Transverse colon (tissue), 4 donors: ENCODE data around the gene IL18BP. TPM values are rescaled to one million over a fixed set of nuclear protein-coding genes. Genes with fewer than 3 reads are reported as not detected.

Experiments
- DNase-seq: peaks from one replicate; pipeline ENCODE4 v3.0.0-alpha.2; 2019
- H3K27ac ChIP-seq, 4 donors: fragments of 200-600 bp; sonication (generic); 2 replicates each; pipeline ENCODE4 v1.5.1; 2016 to 2018; ENCODE audit warnings: inconsistent platforms in 4 of 4
- H3K27me3 ChIP-seq: fragments of 200-600 bp; sonication (generic); 2 replicates; pipeline ENCODE4 v1.5.1; 2017; ENCODE audit warnings: inconsistent platforms
- H3K36me3 ChIP-seq, 4 donors: fragments of 200-600 bp; sonication (generic); 2 replicates each; pipeline ENCODE4 v1.5.1; 2017 to 2019; ENCODE audit warnings: inconsistent platforms in 4 of 4
- H3K4me1 ChIP-seq, 4 donors: fragments of 200-600 bp; sonication (generic); 2 replicates each; pipeline ENCODE4 v1.5.1; 2017 to 2020; ENCODE audit warnings: inconsistent platforms in 4 of 4
- H3K4me3 ChIP-seq, 4 donors: fragments of 200-600 bp; sonication (generic); 1 replicate in 1 of 4; 2 replicates in 3 of 4; pipeline versions ENCODE4 v1.5.1 to v1.6.1; 2017 to 2019; ENCODE audit warnings: inconsistent platforms in 4 of 4
- H3K9me3 ChIP-seq, 2 donors: fragments of 200-600 bp; sonication (generic); 2 replicates each; pipeline ENCODE4 v1.5.1; 2017 to 2019; ENCODE audit warnings: inconsistent platforms in 2 of 2
- CTCF ChIP-seq, 5 experiments: fragments of 200-600 bp in 3 of 5; fragments of 450-650 bp in 2 of 5; sonication (generic) in 3 of 5; IDR thresholded peaks; 1 replicate in 2 of 5; 2 replicates in 3 of 5; pipeline ENCODE4 v1.5.1; 2016 to 2017; ENCODE audit warnings: antibody characterized with exemption in 5 of 5, inconsistent platforms in 3 of 5, mild to moderate bottlenecking in 2 of 5, moderate library complexity in 1 of 5
- EP300 ChIP-seq: sonication (generic); formaldehyde crosslinking; IDR thresholded peaks from one replicate; pipeline ENCODE4 v1.6.1; 2017; ENCODE audit warnings: antibody characterized with exemption, low read depth
- POLR2A ChIP-seq: fragments of 450-650 bp; IDR thresholded peaks from one replicate; pipeline ENCODE4 v1.6.1; 2016; ENCODE audit warnings: antibody characterized with exemption, mild to moderate bottlenecking, moderate library complexity
- POLR2AphosphoS5 ChIP-seq, 3 donors: sonication (generic); formaldehyde crosslinking; IDR thresholded peaks; one replicate each; pipeline ENCODE4 v1.6.1; 2016; ENCODE audit warnings: antibody characterized with exemption in 3 of 3
- WGBS, 2 donors: methylation state at CpG; one replicate each; pipeline ENCODE4 v1.1.5; 2018; ENCODE audit warnings: low coverage in 1 of 2; 5-methylcytosine and 5-hydroxymethylcytosine counted together
- in situ Hi-C, 4 donors: fragments of 200-750 bp; cut with MboI; loops; one replicate each; pipeline versions ENCODE4 v1.15.0 to v1.15.1; 2017; ENCODE audit warnings: low sequenced_read_pairs in 3 of 4, low pct_ligation_motif_present in 1 of 4, low pct_unique_long_range_greater_than_20kb in 1 of 4
- intact Hi-C: fragments of 100-400 bp; cut with DNase I; formaldehyde crosslinking; loops from one replicate; pipeline ENCODE4 v1.15.1; 2023; ENCODE audit warnings: low total_unique reads
- total RNA-seq, 4 donors: library from RNA; depleted of rRNA; stranded (reverse); fragments of >200 nt; gene quantifications; one replicate each; pipeline ENCODE4 v1.1.0, GENCODE V29; 2016

Gene IL18BP
- 10 to 100 TPM in 3 of 4 donors, 1 to 10 TPM in 1; 7.4 to 29.9 (median 14.5) TPM for total RNA-seq

DNA sequence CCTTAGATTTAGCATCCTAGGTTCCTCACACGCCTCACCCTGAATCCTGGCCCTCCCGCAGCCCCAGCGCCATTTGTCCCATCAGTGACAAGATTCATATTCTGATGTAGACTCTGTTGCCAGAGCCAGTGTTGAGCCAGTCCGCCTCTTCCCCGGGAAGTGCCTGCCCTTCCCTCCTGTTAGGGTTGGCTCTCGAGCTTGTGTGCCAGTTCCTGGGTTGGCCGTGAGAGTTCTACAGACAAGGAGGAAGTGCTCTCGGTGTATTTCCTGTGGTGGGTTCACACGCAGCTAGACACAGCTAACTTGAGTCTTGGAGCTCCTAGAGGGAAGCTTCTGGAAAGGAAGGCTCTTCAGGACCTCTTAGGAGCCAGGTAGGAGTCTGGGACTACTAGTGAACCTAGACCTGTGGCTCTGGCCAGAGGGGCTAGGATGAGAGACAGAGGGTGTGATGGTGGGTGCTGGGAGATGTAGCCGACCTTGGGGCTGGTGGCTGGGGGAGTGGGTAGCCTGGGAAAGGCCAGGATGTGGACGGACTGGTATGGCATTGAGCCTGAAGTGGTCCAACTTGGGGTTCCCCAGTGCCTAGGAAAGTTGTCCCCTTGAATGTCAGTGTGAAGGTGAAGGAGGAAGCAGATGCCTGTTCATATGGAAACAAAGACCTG lies at the start of gene IL18BP:
Gene IL18BP (plus strand): TSS at position 261 of the 662 bp plus-strand sequence. CDS start 1,076 bp downstream, outside the sequence.
- peak; percentile 39 for DNase-seq
- Histone ChIP-seq H3K4me1 (peaks cover 4 to 26% (median 13%) of the 10 kb centered on the region in 4 donors), H3K4me3 (peak within 1 kb of the TSS in 2 of 4 donors; percentile 1 to 20), H3K9me3 (no peaks in the 10 kb centered on the region), H3K36me3 (peaks cover 0 to 10% (median 5%) of the 10 kb centered on the region in 4 donors), H3K27ac (peak within 1 kb of the TSS; percentile 67 to 75 (median 72)), H3K27me3 (no peaks in the 10 kb centered on the region)
- intact Hi-C loops (no loop called here), in situ Hi-C loops (loop anchor here in 3 of 4 donors (25.0 kb wide), 1 partner anchor 414 kb away; no protein-coding TSS in a partner anchor)
- TF ChIP-seq POLR2AphosphoS5 (IDR thresholded peaks at IDR 0.05), result peak in 1 of 3 donors; percentile 12
- no peak for TF ChIP-seq EP300
- 85 to 97% methylated on average over 4 to 11 of the region's 11 CpGs for WGBS, 2 donors

DNA sequence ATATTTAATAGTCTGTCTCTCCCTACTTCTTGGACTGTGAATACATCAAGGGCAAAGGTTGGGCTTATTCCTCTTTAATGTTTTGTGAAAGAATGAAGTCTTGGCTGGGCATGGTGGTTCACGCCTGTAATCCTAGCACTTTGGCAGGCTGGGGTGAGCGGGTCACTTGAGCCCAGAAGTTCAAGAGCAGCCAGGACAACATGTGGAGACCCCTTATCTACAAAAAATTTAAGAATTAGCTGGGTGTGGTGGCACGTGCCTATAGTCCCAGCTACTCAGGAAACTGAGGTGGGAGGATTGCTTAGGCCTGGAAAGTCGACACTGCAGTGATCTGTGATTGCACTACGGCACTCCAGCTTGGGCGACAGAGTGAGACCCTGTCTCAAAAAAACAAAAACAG lies 49.7 kb upstream of the IL18BP start:
- DNase-seq, result no peak
- no peak for TF ChIP-seq POLR2AphosphoS5 (IDR thresholded peaks at IDR 0.05)
- TF ChIP-seq POLR2A, result no peak
- TF ChIP-seq CTCF (IDR thresholded peaks at IDR 0.05), result no peak
- no peak for TF ChIP-seq EP300
- in situ Hi-C loops (no loop called here), intact Hi-C loops (no loop called here)
- no peak overlapping the region for H3K4me3 ChIP-seq
- H3K36me3 ChIP-seq, result no peaks in the 10 kb centered on the region
- peak overlapping the region in 2 of 4 donors; percentile 35 to 44 for H3K27ac ChIP-seq
- H3K4me1 ChIP-seq, result peaks cover 11 to 34% (median 20%) of the 10 kb centered on the region in 4 donors
- no peaks in the 10 kb centered on the region for H3K9me3 ChIP-seq
- no peaks in the 10 kb centered on the region for H3K27me3 ChIP-seq
- WGBS, 2 donors, result 80 to 86% methylated on average over 4 to 6 of the region's 6 CpGs

DNA sequence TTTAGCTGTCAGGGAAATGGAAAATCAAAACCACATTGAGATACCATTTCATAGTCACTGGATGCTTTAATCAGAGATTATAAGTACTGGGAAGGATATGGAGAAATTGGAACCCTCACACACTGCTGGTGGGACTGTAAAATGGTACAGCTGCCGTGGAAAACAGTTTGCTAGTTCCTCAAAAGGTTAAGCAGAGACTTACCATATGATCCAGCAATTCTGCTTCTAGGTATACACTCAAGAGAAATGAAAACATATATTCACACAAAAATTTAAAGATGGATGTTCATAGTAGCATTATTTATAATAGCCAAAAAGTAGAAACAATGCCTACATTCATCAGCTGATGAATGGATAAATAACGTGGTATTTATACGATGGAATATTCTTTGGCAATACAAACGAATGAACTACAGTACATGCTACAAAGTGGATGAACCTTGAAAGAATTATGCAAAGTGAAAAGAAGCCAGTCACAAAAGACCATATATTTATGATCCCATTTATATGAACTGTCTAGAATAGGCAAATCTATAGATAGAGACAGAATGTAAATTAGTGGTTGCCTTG lies 46.9 kb upstream of the IL18BP start:
- TF ChIP-seq POLR2AphosphoS5 (IDR thresholded peaks at IDR 0.05) (no peak), CTCF (IDR thresholded peaks at IDR 0.05) (no peak), EP300 (no peak), POLR2A (no peak)
- no peak for DNase-seq
- Histone ChIP-seq H3K4me1 (peaks cover 11 to 24% (median 18%) of the 10 kb centered on the region in 4 donors), H3K27ac (no peak overlapping the region), H3K36me3 (no peaks in the 10 kb centered on the region), H3K27me3 (no peaks in the 10 kb centered on the region), H3K4me3 (no peak overlapping the region), H3K9me3 (no peaks in the 10 kb centered on the region)
- in situ Hi-C loops, result no loop called here
- intact Hi-C loops, result no loop called here
- WGBS, 2 donors, result 69 to 80% methylated on average over 3 to 4 of the region's 4 CpGs

DNA sequence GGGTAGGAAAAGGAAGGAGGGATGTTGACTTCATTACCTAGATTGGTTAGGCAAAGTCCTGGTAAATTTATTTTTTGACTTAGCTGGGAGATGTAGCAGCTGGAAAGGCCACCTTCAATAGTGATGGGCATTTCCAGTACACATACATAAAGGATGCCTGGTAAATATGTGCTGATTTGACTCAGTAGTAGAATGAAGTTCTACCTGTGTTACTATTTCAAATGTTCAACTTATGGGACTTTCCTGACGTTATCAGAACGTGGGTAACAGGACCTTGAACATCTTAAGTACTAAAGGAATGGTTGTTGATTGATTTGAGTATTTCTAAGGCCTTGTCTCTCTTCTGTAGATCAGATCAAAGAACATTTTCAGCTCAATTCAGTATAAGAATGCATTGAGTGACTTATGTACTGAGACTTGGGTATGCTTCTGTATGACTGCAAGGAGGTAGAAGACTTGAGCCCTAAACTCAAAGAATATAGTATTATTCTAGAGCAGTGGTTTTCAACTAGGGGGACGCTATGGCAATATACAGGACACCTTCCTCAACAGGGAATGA lies 42.7 kb upstream of the IL18BP start:
- DNase-seq, result no peak
- Histone ChIP-seq H3K4me1 (no peaks in the 10 kb centered on the region), H3K36me3 (peaks cover 0 to 4% (median 0%) of the 10 kb centered on the region in 4 donors), H3K9me3 (no peaks in the 10 kb centered on the region), H3K4me3 (no peak overlapping the region), H3K27me3 (no peaks in the 10 kb centered on the region), H3K27ac (no peak overlapping the region)
- no peak for TF ChIP-seq POLR2AphosphoS5 (IDR thresholded peaks at IDR 0.05)
- TF ChIP-seq EP300, result no peak
- intact Hi-C loops, result no loop called here
- in situ Hi-C loops, result no loop called here
- WGBS, 2 donors, result 55 to 69% methylated on average over 3 of the region's 3 CpGs

GRCh38 chr11:71962428-71963038 lies 36.2 kb upstream of the IL18BP start:
- Histone ChIP-seq H3K36me3 (peaks cover 0 to 12% (median 2%) of the 10 kb centered on the region in 4 donors), H3K4me1 (peaks cover 0 to 6% (median 0%) of the 10 kb centered on the region in 4 donors), H3K27me3 (no peaks in the 10 kb centered on the region), H3K4me3 (no peak overlapping the region), H3K9me3 (no peaks in the 10 kb centered on the region), H3K27ac (peak overlapping the region in 3 of 4 donors; percentile 17 to 36 (median 19))
- in situ Hi-C loops (no loop called here), intact Hi-C loops (no loop called here)
- WGBS, 2 donors, result 49 to 62% methylated on average over 2 of the region's 2 CpGs
- DNase-seq, result no peak
- TF ChIP-seq POLR2A (no peak), CTCF (IDR thresholded peaks at IDR 0.05) (no peak), EP300 (no peak)
